ENCODE measurements around the gene DRD3.

DNA sequence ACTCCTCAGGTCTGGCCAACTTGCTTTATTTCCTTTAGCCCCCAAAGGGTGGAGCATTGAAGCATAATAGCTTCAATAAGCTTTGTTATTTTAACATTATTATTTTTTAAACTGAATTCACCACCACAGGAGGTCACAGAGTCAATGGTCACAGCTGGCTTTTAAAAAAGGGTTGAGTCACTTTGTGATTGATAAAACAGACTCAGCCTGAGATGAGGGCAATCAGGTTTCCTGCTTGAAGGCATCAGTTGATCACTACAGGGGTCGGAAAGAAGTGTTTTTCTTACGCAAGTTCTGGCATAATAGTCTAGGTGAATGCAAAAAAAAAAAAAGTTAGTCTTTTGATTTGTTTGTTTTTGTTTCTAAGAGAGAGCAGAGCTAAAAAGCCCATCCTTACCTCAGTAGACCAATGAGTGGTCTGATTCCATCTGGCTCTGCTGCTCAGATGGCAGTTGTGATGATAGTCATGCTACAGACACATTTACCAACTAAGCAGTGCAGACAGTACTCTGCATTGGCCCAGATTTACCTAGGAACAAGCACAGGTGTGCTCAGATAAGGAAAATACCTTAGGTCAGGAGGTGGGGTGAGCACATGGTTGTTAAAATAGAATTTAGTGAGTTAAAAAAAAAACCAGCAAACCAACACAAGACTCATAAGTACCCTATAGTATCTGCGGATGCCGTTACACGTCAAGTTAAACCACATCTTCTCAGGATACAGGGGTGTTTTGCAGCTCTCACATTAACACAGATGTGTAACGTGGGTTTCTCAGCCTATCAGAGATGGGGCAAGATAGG is 35.9 kb upstream of the DRD3 start:
- TF ChIP-seq, protein P1, sequence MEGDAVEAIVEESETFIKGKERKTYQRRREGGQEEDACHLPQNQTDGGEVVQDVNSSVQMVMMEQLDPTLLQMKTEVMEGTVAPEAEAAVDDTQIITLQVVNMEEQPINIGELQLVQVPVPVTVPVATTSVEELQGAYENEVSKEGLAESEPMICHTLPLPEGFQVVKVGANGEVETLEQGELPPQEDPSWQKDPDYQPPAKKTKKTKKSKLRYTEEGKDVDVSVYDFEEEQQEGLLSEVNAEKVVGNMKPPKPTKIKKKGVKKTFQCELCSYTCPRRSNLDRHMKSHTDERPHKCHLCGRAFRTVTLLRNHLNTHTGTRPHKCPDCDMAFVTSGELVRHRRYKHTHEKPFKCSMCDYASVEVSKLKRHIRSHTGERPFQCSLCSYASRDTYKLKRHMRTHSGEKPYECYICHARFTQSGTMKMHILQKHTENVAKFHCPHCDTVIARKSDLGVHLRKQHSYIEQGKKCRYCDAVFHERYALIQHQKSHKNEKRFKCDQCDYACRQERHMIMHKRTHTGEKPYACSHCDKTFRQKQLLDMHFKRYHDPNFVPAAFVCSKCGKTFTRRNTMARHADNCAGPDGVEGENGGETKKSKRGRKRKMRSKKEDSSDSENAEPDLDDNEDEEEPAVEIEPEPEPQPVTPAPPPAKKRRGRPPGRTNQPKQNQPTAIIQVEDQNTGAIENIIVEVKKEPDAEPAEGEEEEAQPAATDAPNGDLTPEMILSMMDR (IDR thresholded peaks at IDR 0.05): no peak
- no peak for TF ChIP-seq ZFX (IDR thresholded peaks at IDR 0.05; ENCODE audit: borderline replicate concordance)
